Measurements from ENCODE around the gene SYNM. TPM values are rescaled to one million over a fixed set of nuclear protein-coding genes. Genes with fewer than 3 reads are reported as not detected.

The SYNM gene
- polyA plus RNA-seq, 1 donor from 2014 or later, result 5.7 TPM

- no peak overlapping the region for H3K9ac ChIP-seq (ENCODE audit: low read length)
- TF ChIP-seq SMC3 (conservative IDR thresholded peaks at IDR 0.05; ENCODE audit: poor library complexity) (no peak), CTCF (IDR thresholded peaks at IDR 0.05; ENCODE audit: poor library complexity, severe bottlenecking) (no peak), MXI1 (conservative IDR thresholded peaks at IDR 0.05; ENCODE audit: poor library complexity, severe bottlenecking) (no peak), RAD21 (conservative IDR thresholded peaks at IDR 0.05) (no peak), EP300 (conservative IDR thresholded peaks at IDR 0.05; ENCODE audit: poor library complexity, severe bottlenecking) (no peak), POLR2AphosphoS5 (IDR thresholded peaks at IDR 0.05) (no peak), TAF1 (IDR thresholded peaks at IDR 0.05; ENCODE audit: low read depth) (no peak), REST (IDR thresholded peaks at IDR 0.05; ENCODE audit: borderline replicate concordance) (no peak), EZH2 (IDR thresholded peaks at IDR 0.05; ENCODE audit: borderline replicate concordance, insufficient read depth, low read length, poor library complexity, severe bottlenecking) (no peak)
- no peaks in the 10 kb centered on the region for H3K36me3 ChIP-seq (ENCODE audit: insufficient read depth, low read length)
- H3K9me2 ChIP-seq (ENCODE audit: insufficient read depth, low read length), result no peaks in the 10 kb centered on the region
- no peaks in the 10 kb centered on the region for H3K9me3 ChIP-seq (ENCODE audit: low read length)
- no peak overlapping the region for H3K4me3 ChIP-seq (ENCODE audit: low read length)
- H3K27me3 ChIP-seq (ENCODE audit: insufficient read depth, low read depth, low read length), result peaks cover 12% of the 10 kb centered on the region
- no peak overlapping the region for H3K4me2 ChIP-seq (ENCODE audit: low read length)
- no peaks in the 10 kb centered on the region for H4K20me1 ChIP-seq (ENCODE audit: insufficient read depth)
- no peak overlapping the region for H2AFZ ChIP-seq (ENCODE audit: low read depth, low read length)
- H3F3A ChIP-seq (ENCODE audit: insufficient read depth, low read length, poor library complexity, severe bottlenecking), result no peaks in the 10 kb centered on the region
- H3K79me2 ChIP-seq (replicated peaks; ENCODE audit: insufficient read depth, low read length), result no peaks in the 10 kb centered on the region
- no peak overlapping the region for H3K27ac ChIP-seq (ENCODE audit: low read length)
Measured at GRCh38 chr15:99098991-99099390, 5.9 kb upstream of the SYNM start.

- Histone ChIP-seq H3K9me2 (ENCODE audit: insufficient read depth, low read length) (no peaks in the 10 kb centered on the region), H3K36me3 (ENCODE audit: insufficient read depth, low read length) (no peaks in the 10 kb centered on the region), H3K79me2 (replicated peaks; ENCODE audit: insufficient read depth, low read length) (no peaks in the 10 kb centered on the region), H3K9me3 (ENCODE audit: low read length) (no peaks in the 10 kb centered on the region), H2AFZ (ENCODE audit: low read depth, low read length) (no peak overlapping the region), H3K4me2 (ENCODE audit: low read length) (no peak overlapping the region), H3F3A (ENCODE audit: insufficient read depth, low read length, poor library complexity, severe bottlenecking) (no peaks in the 10 kb centered on the region), H4K20me1 (ENCODE audit: insufficient read depth) (no peaks in the 10 kb centered on the region), H3K27ac (ENCODE audit: low read length) (no peak overlapping the region), H3K4me3 (ENCODE audit: low read length) (no peak overlapping the region), H3K9ac (ENCODE audit: low read length) (no peak overlapping the region), H3K27me3 (ENCODE audit: insufficient read depth, low read depth, low read length) (peaks cover 12% of the 10 kb centered on the region)
- TF ChIP-seq POLR2AphosphoS5 (IDR thresholded peaks at IDR 0.05) (no peak), CTCF (IDR thresholded peaks at IDR 0.05; ENCODE audit: poor library complexity, severe bottlenecking) (no peak), EZH2 (IDR thresholded peaks at IDR 0.05; ENCODE audit: borderline replicate concordance, insufficient read depth, low read length, poor library complexity, severe bottlenecking) (no peak), SMC3 (conservative IDR thresholded peaks at IDR 0.05; ENCODE audit: poor library complexity) (no peak), RAD21 (conservative IDR thresholded peaks at IDR 0.05) (no peak), EP300 (conservative IDR thresholded peaks at IDR 0.05; ENCODE audit: poor library complexity, severe bottlenecking) (no peak), REST (IDR thresholded peaks at IDR 0.05; ENCODE audit: borderline replicate concordance) (no peak), MXI1 (conservative IDR thresholded peaks at IDR 0.05; ENCODE audit: poor library complexity, severe bottlenecking) (no peak)
Measured at GRCh38 chr15:99099661-99100060, 5.2 kb upstream of the SYNM start.
